Cardiac muscle cell (in vitro differentiated cells and primary cell): ENCODE results near the gene BAD. TPM values are rescaled to one million over a fixed set of nuclear protein-coding genes. Genes with fewer than 3 reads are reported as not detected.

Experiments
- DNase-seq, 2 donors: peaks; one replicate each; pipeline versions ENCODE4 v3.0.0 to v3.0.0-alpha.2; 2010 to 2017; ENCODE audit warnings: low read depth in 1 of 2, low spot score in 1 of 2
- H3K27ac ChIP-seq: fragments of 200-600 bp; sonication (generic); 2 replicates; pipeline ENCODE4 v1.5.1; 2016
- H3K27me3 ChIP-seq: fragments of 200-600 bp; sonication (generic); 2 replicates; pipeline ENCODE4 v1.6.0; 2016; ENCODE audit warnings: control low read depth
- H3K36me3 ChIP-seq: fragments of 200-600 bp; sonication (generic); 2 replicates; pipeline ENCODE4 v1.5.1; 2016; ENCODE audit warnings: control low read depth
- H3K4me1 ChIP-seq: fragments of 200-600 bp; sonication (generic); 2 replicates; pipeline ENCODE4 v1.8.1; 2017; ENCODE audit warnings: low read depth, mild to moderate bottlenecking, mixed run types
- H3K4me3 ChIP-seq: fragments of 200-600 bp; sonication (generic); 2 replicates; pipeline ENCODE4 v1.5.1; 2016; ENCODE audit warnings: mild to moderate bottlenecking
- H3K9me3 ChIP-seq: fragments of 200-600 bp; sonication (generic); 2 replicates; pipeline ENCODE4 v1.5.1; 2017; ENCODE audit warnings: low read depth, mild to moderate bottlenecking, control low read depth
- polyA plus RNA-seq: library from polyadenylated mRNA; unstranded; fragments of >200 nt; fragmentation: Nextera tagmentation; extraction: Ambion mirVana; gene quantifications from 2 replicates; pipeline ENCODE4 v1.2.1, GENCODE V29; 2016
- total RNA-seq: library from RNA; depleted of rRNA; stranded (reverse); fragments of >200 nt; gene quantifications from 2 replicates; pipeline ENCODE4 v1.2.3, GENCODE V29; 2016
- TF ChIP-seq, protein P1 (sequence below): IDR thresholded peaks from 2 replicates; pipeline ENCODE4 v1.5.1; 2012; ENCODE audit warnings: low read depth, mild to moderate bottlenecking, low read length

The BAD gene
- total and polyA plus RNA-seq, 2 experiments from 2014 or later, result 155 to 195 TPM

GRCh38 chr11:64276653-64277431 is 7.6 kb downstream of the BAD start:
- TF ChIP-seq, protein P1, sequence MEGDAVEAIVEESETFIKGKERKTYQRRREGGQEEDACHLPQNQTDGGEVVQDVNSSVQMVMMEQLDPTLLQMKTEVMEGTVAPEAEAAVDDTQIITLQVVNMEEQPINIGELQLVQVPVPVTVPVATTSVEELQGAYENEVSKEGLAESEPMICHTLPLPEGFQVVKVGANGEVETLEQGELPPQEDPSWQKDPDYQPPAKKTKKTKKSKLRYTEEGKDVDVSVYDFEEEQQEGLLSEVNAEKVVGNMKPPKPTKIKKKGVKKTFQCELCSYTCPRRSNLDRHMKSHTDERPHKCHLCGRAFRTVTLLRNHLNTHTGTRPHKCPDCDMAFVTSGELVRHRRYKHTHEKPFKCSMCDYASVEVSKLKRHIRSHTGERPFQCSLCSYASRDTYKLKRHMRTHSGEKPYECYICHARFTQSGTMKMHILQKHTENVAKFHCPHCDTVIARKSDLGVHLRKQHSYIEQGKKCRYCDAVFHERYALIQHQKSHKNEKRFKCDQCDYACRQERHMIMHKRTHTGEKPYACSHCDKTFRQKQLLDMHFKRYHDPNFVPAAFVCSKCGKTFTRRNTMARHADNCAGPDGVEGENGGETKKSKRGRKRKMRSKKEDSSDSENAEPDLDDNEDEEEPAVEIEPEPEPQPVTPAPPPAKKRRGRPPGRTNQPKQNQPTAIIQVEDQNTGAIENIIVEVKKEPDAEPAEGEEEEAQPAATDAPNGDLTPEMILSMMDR, result no peak
- Histone ChIP-seq H3K4me3 (no peak overlapping the region), H3K27ac (no peak overlapping the region), H3K9me3 (no peaks in the 10 kb centered on the region), H3K36me3 (peaks cover 2% of the 10 kb centered on the region), H3K27me3 (no peaks in the 10 kb centered on the region), H3K4me1 (no peaks in the 10 kb centered on the region)
- no peak for DNase-seq

DNA sequence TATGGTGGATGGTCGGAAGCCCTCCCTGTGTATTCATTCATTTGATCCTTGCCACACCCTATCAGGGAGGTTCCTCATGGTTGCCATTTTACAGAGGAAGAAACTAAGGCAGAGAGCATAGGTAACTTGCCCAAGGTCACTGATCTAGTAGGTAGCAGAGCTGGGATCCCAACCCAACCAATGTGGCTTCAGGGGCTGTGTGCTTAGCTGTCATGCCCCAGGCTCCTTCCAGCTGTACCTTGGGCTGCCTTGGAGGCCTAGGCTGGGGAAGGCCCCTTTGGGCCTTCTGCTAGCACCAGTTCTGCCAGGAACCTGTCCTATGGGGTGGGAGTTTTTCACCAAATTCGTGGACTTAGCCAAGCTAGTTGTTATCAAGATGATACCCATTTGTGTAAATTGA is 8.6 kb downstream of the BAD start:
- no peak overlapping the region for H3K4me3 ChIP-seq
- H3K27ac ChIP-seq, result no peak overlapping the region
- H3K27me3 ChIP-seq, result no peaks in the 10 kb centered on the region
- TF ChIP-seq, protein P1, result no peak
- H3K36me3 ChIP-seq, result no peaks in the 10 kb centered on the region
- H3K9me3 ChIP-seq, result no peaks in the 10 kb centered on the region
- no peaks in the 10 kb centered on the region for H3K4me1 ChIP-seq
- no peak for DNase-seq

DNA sequence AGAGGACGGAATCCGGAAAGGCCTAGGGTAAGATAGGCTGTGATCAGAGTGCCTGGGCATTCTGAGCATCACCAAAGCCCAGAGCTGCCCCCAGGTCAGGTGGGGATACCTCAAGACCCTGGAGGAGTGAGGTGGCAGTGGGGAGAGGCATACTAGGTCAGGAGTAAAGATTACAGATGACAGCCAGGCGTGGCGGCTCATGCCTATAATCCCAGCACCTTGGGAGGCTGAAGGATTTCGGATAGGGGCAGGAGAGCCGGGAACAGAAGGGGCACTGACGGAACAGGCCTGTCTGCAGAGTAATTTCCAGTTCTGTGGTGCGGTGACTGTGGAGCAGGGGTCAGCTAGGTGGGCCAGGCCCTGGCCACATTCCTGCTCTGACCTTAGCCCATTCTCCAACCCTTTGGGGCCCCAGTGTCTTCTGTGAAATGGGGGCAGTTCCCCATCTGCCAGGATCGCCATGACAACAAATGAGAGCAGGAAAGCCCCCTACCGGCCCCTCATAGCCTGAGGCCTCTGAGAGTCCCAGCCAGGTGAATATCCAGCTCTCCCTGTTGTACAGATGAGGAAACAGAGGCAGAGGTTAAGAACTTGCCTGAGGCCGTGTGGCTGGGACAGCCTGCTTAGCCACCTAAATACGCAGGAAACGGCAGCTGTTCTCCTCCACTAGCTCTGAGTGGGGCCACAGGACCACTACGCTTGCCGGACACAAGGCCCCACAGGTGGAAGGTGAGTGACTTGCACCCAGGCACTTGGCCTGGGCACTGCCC is 9.2 kb downstream of the BAD start:
- no peak overlapping the region for H3K27ac ChIP-seq
- TF ChIP-seq, protein P1, result no peak

DNA sequence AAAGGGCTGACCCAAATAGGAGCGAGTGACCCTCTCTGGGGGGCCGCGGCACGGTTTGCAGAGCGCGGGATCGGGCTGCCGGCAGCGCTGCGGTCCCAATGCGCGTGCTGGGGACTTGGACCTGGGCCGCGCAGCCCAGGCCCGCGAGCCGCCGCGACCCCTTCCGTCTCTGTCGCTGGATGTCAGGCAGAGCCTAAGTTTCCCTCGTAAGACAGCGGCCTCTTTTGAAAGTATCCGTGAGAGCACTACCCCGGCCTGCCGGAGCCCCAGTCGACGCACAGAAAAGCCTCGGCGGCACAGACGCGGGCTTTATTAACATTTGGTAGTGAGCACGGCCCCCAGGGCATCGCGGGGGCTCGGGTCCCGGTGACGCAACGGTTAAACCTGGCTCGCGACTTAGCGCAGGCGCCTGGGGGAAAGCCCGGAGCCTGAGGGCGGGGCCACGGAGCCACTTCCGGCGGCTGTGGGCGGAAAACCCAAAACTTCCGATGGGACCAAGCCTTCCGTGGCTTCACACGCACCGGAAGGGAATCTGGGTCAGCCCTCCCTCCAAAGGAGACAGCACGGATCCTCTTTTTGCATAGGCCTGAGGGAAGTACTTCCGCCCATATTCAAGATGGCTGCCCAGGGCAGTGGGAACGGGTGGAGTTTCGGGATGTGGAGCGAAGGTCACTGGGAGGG is 14.8 kb downstream of the BAD start:
- H3K9me3 ChIP-seq, result no peaks in the 10 kb centered on the region
- H3K27me3 ChIP-seq, result no peaks in the 10 kb centered on the region
- H3K4me1 ChIP-seq, result peaks cover 8% of the 10 kb centered on the region
- TF ChIP-seq, protein P1, result peak; percentile 5
- peak overlapping the region; percentile 56 for H3K4me3 ChIP-seq
- no peaks in the 10 kb centered on the region for H3K36me3 ChIP-seq
- peak; percentile 99 to 100 for DNase-seq
- peak overlapping the region; percentile 92 for H3K27ac ChIP-seq

More for the DNA sequence above, 9.2 kb downstream of the BAD start:
- no peak overlapping the region for H3K4me3 ChIP-seq
- H3K4me1 ChIP-seq, result no peaks in the 10 kb centered on the region
- no peak for DNase-seq
- no peaks in the 10 kb centered on the region for H3K36me3 ChIP-seq
- H3K9me3 ChIP-seq, result no peaks in the 10 kb centered on the region
- H3K27me3 ChIP-seq, result no peaks in the 10 kb centered on the region

DNA sequence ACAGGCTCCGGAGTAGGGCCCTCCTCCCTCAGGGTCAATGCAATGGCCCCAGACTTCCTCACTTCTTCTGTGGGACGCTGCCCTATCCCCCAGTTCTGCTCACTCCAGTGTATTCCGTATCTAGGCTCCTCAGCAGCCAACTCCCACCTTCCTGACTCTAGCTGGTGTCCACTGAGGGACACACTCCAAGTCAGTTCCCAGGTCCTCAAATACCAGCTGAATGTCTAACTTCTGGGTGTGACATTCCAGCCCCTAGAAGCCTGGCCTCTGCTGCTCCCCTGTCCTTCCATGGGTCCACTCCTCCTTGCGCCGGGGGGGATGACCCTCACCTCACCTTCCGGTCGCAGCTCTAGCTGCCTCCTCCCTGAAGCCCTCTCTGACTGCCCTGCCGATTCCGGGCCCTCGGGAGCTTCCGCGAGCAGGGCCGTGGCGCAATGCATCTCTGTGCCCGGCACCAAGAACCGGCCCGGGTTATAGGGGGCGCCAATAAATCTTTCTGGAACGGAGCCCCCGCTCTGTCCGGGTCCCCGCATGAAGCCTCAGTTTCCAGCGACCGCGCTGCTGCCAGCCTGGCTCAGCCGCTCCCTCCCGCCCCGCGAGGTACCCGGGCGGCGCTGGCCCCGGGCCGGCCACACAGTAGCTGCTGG is 15.4 kb downstream of the BAD start:
- DNase-seq, result peak in 1 of 2 donors; percentile 73
- H3K4me1 ChIP-seq, result peaks cover 8% of the 10 kb centered on the region

More for the DNA sequence above, 15.4 kb downstream of the BAD start:
- TF ChIP-seq, protein P1, result no peak
- Histone ChIP-seq H3K27ac (peak overlapping the region; percentile 89), H3K27me3 (no peaks in the 10 kb centered on the region), H3K9me3 (no peaks in the 10 kb centered on the region), H3K4me3 (peak overlapping the region; percentile 54), H3K36me3 (no peaks in the 10 kb centered on the region)
